HG03066 (cell line): Measurements from ENCODE around the gene KRT15.

ENCODE experiments used
- ATAC-seq: cut with Tn5 transposase; IDR thresholded peaks from one replicate; pipeline ENCODE4 v1.9.1; 2021; ENCODE audit warnings: low read depth; ENCODE audit not compliant: unreplicated experiment

Gene KRT15

GRCh38 chr17:41484920-41485904, 33.5 kb downstream of the KRT15 start:
- ATAC-seq, result no peak

- ATAC-seq, result no peak
These were observed 34.5 kb downstream of the KRT15 start for GRCh38 chr17:41483991-41484826.

DNA sequence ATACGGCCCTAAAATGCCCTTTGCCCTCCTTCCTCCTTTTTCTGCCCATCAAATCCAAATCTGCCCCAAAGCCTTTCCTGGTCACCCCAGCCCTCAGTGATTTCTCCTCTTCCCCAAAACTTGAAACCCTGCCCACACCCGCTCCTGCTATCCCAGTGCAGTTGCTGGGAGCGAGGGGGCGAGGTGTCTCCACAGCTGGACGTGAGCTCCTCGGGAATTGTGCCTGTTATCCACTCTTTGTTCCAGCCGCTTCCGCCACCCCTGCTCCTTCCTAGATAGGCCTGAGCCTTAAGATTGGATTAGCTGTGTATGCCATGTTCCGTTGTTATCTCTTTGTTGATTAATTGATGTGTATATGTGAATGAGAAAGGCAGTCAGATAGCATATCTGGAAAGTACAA, 35.2 kb downstream of the KRT15 start:
- ATAC-seq, result no peak

DNA sequence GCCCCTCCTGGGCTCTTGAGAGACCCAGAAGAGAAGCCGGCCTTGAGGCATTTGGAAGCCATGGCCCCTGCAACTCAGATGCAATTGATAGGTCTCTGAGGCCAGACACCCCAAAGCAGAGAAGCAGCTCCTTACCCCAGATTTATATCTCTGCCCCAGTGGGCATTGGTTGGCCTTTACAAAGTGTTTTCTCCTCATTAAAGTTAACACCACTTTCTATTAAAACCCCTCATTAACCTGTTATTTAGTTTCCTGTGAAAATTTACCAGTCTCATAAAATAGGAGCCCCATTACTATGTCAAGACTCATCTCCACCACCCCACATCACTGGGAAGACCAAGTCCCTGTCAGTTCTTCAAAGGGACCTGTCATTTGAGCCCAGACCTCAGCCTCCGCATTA, 37.7 kb downstream of the KRT15 start, which contains the start of gene KRT35:
Gene KRT35 (minus strand): TSS at position 116 of the 400 bp plus-strand sequence. CDS start 54 bp downstream, at position 62.
- no peak for ATAC-seq

- ATAC-seq, result no peak
These were observed 38.1 kb downstream of the KRT15 start for GRCh38 chr17:41480581-41480980.

DNA sequence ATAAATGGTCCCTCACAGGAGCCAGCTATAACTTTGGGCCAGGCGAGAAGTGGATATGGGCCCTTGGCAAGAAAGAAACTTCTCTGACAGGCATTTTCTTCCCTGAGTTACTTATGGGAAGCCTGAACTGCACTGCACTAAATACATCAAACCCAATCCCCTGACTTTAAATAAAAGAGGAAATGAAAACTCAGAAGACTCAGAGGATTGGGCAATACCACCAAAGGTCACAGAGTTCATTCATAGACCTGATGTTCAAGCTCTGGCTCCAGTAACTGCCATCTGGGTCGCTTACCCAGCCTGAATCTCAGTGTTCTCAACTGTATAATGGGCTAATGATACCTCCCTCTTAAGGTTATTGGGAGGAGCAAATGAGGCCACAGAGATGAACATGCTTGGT, 38.6 kb downstream of the KRT15 start:
- ATAC-seq, result no peak

- no peak for ATAC-seq
These were observed 40.5 kb downstream of the KRT15 start for GRCh38 chr17:41478237-41478636.

GRCh38 chr17:41476866-41477815, 41.5 kb downstream of the KRT15 start:
- no peak for ATAC-seq

DNA sequence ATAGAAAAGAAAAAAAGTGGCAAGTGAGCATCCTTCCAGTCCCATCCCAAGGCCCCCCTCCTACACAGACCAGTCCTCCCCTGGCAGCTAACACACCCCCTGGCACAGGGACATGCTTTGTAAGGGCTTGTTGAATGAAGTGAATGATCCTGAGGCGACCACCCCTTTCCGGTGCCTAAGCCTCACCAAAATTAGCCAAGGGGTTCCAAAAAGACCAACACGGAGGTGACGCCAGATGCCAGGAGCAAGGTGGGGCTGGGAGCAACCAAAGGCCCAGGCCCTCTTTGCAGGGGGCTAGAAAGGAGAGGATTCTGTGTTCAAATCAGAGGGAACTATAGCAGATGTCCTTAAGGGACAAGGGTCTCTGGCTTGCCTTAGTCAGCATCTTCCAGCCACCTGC, 43.3 kb downstream of the KRT15 start:
- no peak for ATAC-seq

DNA sequence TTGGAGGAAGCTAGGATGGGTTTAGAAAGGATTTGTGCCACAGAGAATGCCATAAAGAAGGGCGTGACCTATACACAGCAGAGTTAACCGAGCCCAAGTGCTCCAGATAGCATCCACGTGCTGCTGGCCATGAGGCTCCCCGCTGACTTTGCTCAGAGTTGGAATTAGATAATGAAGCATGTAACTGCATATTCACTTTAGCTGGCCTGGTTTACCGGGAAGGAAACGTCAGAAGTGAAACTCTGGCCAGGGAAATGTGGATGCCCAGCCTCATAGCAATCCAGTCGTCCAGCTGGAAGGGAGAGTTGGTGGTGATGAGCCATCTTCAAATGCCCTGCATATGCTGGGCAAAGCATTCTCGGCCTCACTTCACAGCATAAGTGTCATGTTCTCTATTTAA, 43.8 kb downstream of the KRT15 start:
- ATAC-seq, result no peak

GRCh38 chr17:41468346-41468745, 50.3 kb downstream of the KRT15 start:
- ATAC-seq, result no peak

GRCh38 chr17:41467561-41467960, 51.1 kb downstream of the KRT15 start:
- no peak for ATAC-seq

- ATAC-seq, result no peak
These were observed 51.7 kb downstream of the KRT15 start, which contains the start of gene KRT32 for GRCh38 chr17:41466988-41467387. Gene KRT32, minus strand, starts transcription at chr17:41467386. Its CDS starts 61 bp downstream, at chr17:41467325.

GRCh38 chr17:41464682-41465081, 54.0 kb downstream of the KRT15 start:
- ATAC-seq, result no peak

DNA sequence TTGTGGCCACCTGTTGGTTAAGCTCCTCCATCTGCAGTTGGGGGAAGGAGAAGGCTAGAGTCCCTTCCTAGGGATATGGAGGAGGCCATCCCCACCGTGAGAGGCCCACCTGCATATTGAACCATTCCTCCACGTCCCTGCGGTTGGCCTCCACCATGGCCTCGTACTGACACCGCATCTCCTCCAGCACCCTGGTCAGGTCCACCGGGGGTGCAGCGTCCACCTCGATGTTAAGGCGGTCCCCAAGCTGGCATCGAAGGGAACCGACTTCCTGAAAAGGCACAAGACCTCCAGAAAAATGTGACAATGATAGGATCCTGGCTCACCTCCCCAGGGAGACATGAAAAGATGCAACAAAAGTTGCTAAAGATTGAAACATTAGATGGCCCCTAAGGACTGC, 54.5 kb downstream of the KRT15 start:
- ATAC-seq, result no peak

DNA sequence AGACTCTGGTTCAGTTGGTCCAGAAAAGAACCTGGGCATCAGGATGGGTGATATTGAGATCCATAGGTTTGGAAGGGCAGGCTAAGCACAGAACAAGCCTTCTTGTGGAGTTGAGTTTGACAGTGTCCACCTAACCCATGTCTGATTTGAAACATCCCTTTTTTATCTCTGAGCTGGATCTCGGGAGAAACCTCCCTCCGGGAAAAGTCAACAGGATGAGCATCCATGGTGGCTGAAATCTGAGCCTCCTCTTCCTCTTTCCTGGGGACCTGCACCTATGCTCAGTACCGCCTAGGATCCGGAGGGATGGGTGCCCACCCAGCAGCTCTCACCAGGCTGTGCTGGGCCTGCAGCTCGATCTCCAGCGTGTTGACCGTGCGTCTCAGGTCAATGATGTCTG, 54.9 kb downstream of the KRT15 start:
- ATAC-seq, result no peak
